ENCODE results near the gene ANXA4.
"Not testable (repeated sequence)": the region's sequence is repeated elsewhere in the genome, so short reads cannot be mapped to it uniquely, and the experiment has no call there.

ANXA4 gene

GRCh38 chr2:69807821-69808540, 66.0 kb downstream of the ANXA4 start:
- no peak for DNase-seq (ENCODE audit: low read depth)

GRCh38 chr2:69810550-69810949, 68.6 kb downstream of the ANXA4 start:
- no peak for DNase-seq (ENCODE audit: low read depth)

- DNase-seq (ENCODE audit: low read depth) = no peak
Observed at GRCh38 chr2:69811018-69811417, 69.1 kb downstream of the ANXA4 start.

GRCh38 chr2:69811591-69811990, 69.7 kb downstream of the ANXA4 start:
- no peak for DNase-seq (ENCODE audit: low read depth)

GRCh38 chr2:69815717-69816116, 73.8 kb downstream of the ANXA4 start:
- DNase-seq (ENCODE audit: low read depth) = no peak

GRCh38 chr2:69816923-69817542, 75.1 kb downstream of the ANXA4 start:
- peak; percentile 61 for DNase-seq (ENCODE audit: low read depth)

GRCh38 chr2:69817729-69818501, 76.0 kb downstream of the ANXA4 start:
- no peak for DNase-seq (ENCODE audit: low read depth)

GRCh38 chr2:69827796-69828540, 86.0 kb downstream of the ANXA4 start:
- DNase-seq (ENCODE audit: low read depth) = no peak

- DNase-seq (ENCODE audit: low read depth) = no peak
Observed at GRCh38 chr2:69828938-69829255, 87.0 kb downstream of the ANXA4 start.

- DNase-seq (ENCODE audit: low read depth) = peak; percentile 90
Observed at GRCh38 chr2:69829256-69830044, 87.5 kb downstream of the ANXA4 start, which contains the start of gene GMCL1. TSS of gene GMCL1 (plus strand) at chr2:69829660. CDS start at chr2:69829893, 233 bp downstream.

- DNase-seq (ENCODE audit: low read depth) = no peak
Observed at GRCh38 chr2:69830045-69830905, 88.3 kb downstream of the ANXA4 start.

GRCh38 chr2:69830906-69831241, 88.9 kb downstream of the ANXA4 start:
- not testable (repeated sequence) for DNase-seq (ENCODE audit: low read depth)

GRCh38 chr2:69831354-69831905, 89.5 kb downstream of the ANXA4 start:
- no peak for DNase-seq (ENCODE audit: low read depth)

- DNase-seq (ENCODE audit: low read depth) = no peak
Observed at GRCh38 chr2:69833752-69834151, 91.8 kb downstream of the ANXA4 start.

- no peak for DNase-seq (ENCODE audit: low read depth)
Observed at GRCh38 chr2:69835666-69836065, 93.7 kb downstream of the ANXA4 start.

- no peak for DNase-seq (ENCODE audit: low read depth)
Observed at GRCh38 chr2:69836316-69836715, 94.4 kb downstream of the ANXA4 start.

- no peak for DNase-seq (ENCODE audit: low read depth)
Observed at GRCh38 chr2:69837533-69837932, 95.6 kb downstream of the ANXA4 start.

- DNase-seq (ENCODE audit: low read depth) = no peak
Observed at GRCh38 chr2:69843993-69844392, 102.1 kb downstream of the ANXA4 start.

- no peak for DNase-seq (ENCODE audit: low read depth)
Observed at GRCh38 chr2:69844560-69844959, 102.6 kb downstream of the ANXA4 start.
